Measurements from ENCODE around the gene ASB6. TPM values are rescaled to one million over a fixed set of nuclear protein-coding genes. Genes with fewer than 3 reads are reported as not detected.

ASB6 gene
- total RNA-seq, 4 donors from 2014 or later = 13.3 to 30.0 (median 22.0) TPM

GRCh38 chr9:129606161-129607026, 35.6 kb downstream of the ASB6 start:
- DNase-seq (ENCODE audit: extremely low spot score) = no peak
- H3K36me3 ChIP-seq = no peaks in the 10 kb centered on the region
- intact Hi-C loops (cut with DNase I) = loop anchor here (5.0 kb wide), 2 partner anchors 104 to 124 kb away; no protein-coding TSS in a partner anchor

DNA sequence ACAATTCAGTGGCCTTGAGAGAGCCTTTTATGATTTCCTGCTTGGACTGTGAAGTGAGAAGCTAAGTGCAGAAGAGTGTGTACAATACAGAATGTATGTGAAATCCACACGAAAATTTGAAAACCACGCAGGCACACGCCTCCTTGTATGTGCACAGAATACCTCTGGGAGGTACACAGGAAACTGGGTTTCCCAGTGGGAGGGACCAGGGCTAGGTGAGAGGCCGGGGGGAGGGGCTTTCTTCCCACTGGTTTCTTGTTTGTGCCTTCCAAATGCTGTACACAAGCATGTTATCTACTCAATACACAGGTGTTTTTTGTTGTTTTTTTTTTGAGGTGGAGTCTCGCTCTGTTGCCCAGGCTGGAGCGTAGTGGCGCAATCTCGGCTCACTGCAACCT, 37.2 kb downstream of the ASB6 start:
- TF ChIP-seq POLR2AphosphoS5 (IDR thresholded peaks at IDR 0.05) (no peak), POLR2A (IDR thresholded peaks at IDR 0.05; ENCODE audit: low read depth) (no peak), EP300 (IDR thresholded peaks at IDR 0.05) (no peak)
- TF ChIP-seq, protein P1, sequence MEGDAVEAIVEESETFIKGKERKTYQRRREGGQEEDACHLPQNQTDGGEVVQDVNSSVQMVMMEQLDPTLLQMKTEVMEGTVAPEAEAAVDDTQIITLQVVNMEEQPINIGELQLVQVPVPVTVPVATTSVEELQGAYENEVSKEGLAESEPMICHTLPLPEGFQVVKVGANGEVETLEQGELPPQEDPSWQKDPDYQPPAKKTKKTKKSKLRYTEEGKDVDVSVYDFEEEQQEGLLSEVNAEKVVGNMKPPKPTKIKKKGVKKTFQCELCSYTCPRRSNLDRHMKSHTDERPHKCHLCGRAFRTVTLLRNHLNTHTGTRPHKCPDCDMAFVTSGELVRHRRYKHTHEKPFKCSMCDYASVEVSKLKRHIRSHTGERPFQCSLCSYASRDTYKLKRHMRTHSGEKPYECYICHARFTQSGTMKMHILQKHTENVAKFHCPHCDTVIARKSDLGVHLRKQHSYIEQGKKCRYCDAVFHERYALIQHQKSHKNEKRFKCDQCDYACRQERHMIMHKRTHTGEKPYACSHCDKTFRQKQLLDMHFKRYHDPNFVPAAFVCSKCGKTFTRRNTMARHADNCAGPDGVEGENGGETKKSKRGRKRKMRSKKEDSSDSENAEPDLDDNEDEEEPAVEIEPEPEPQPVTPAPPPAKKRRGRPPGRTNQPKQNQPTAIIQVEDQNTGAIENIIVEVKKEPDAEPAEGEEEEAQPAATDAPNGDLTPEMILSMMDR (IDR thresholded peaks at IDR 0.05) = no peak
- Histone ChIP-seq H3K4me3 (no peak overlapping the region), H3K27ac (replicated peaks in 1 of 4) (no peak overlapping the region), H3K4me1 (peaks cover 33 to 46% (median 36%) of the 10 kb centered on the region in 4 donors), H3K9me3 (no peaks in the 10 kb centered on the region), H3K27me3 (no peaks in the 10 kb centered on the region), H3K36me3 (no peaks in the 10 kb centered on the region)
- 70% methylated on average over 8 of the region's 8 CpGs for WGBS
- no peak for DNase-seq (ENCODE audit: extremely low spot score)
- intact Hi-C loops (cut with DNase I) = loop anchor here (5.0 kb wide), 2 partner anchors 102 to 122 kb away; no protein-coding TSS in a partner anchor

More at GRCh38 chr9:129606161-129607026, 35.6 kb downstream of the ASB6 start:
- WGBS = 71% methylated on average over 12 of the region's 15 CpGs
- Histone ChIP-seq H3K9me3 (no peaks in the 10 kb centered on the region), H3K27me3 (no peaks in the 10 kb centered on the region), H3K27ac (replicated peaks in 1 of 4) (peak overlapping the region; percentile 89 to 95 (median 90)), H3K4me1 (peaks cover 43 to 60% (median 51%) of the 10 kb centered on the region in 4 donors), H3K4me3 (no peak overlapping the region)
- TF ChIP-seq, protein P1 (IDR thresholded peaks at IDR 0.05) = no peak
- no peak for TF ChIP-seq POLR2A (IDR thresholded peaks at IDR 0.05; ENCODE audit: low read depth)
- TF ChIP-seq POLR2AphosphoS5 (IDR thresholded peaks at IDR 0.05) = no peak
- TF ChIP-seq EP300 (IDR thresholded peaks at IDR 0.05) = no peak

DNA sequence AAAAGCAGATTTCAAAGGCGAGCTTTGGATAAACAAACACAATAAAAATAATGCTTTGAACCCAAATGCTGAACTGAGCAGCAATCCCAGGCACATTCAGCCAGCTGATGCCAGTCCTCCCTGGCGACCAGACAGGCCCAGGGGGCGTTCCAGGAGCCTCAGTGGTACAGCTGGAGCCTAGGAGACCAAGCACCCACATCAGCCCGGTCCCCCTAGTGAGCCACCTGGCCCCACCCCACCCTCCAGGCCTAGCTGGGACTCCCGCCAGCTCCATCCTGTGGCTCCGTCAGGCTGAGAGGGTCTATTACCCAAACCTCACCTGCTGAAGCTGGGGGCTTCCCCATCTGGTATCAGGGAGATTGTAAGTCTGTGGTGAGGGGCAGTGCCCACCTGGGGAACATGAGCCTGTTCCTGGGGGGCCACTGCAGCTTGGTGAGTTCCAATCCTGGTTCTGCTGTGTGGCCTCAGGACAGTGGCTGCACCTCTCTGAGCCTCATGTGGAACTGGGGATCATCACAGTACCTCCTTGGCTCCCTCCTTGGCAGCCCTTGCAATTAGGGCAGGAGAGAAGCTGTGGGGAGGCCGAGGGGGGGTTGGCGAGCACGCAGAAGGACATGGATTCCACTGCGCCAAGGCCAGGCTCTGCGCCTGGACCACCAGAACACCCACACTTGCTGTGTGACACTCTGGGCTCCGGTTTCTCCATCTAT, 37.7 kb downstream of the ASB6 start:
- H3K4me1 ChIP-seq = peaks cover 27 to 40% (median 30%) of the 10 kb centered on the region in 4 donors
- 94% methylated on average over 5 of the region's 12 CpGs for WGBS
- intact Hi-C loops (cut with DNase I) = no loop called here

DNA sequence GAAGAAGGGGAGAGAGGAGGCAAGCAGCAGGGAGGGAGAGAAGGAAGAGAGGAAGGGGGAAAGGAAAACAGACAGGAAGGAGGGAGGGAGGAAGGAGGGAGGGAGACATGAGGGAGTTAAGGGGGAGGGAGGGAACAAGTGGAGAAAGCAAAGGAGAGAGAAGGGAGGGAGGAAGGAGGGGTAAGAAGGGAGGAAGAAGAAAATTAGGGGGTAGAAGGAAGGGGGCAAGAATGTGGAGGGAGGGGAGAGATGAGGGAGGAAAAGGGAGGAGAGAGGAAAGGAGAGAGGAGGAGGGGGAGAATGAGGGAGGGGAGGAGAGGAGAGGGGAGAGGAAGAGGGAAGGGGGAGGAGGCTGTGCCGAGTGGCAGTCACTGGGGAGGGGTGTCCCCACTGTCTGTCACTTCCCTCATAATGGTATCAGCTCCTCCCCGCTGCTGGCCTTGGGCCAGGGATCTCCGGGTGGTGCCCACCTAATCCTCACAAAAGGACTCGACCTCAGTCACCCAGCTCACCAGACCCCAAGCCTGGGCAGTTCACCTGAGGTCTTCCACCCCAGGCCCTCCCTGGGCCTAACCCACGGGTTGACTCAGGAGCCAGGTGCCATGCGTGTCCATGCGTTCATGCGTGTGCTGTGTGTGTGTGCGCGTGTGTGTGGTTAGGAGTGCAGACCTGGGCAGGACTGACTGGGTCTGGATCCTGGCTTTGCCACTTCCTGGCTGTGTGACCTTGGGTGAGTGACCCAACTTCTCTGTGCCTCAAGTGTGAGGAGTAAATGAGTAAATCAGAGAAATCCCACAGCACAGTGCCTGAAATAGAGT, 39.1 kb downstream of the ASB6 start:
- Histone ChIP-seq H3K4me3 (no peak overlapping the region), H3K9me3 (no peaks in the 10 kb centered on the region), H3K27me3 (no peaks in the 10 kb centered on the region), H3K27ac (replicated peaks in 1 of 4) (no peak overlapping the region), H3K36me3 (no peaks in the 10 kb centered on the region), H3K4me1 (peaks cover 17 to 33% (median 22%) of the 10 kb centered on the region in 4 donors)
- no peak for TF ChIP-seq EP300 (IDR thresholded peaks at IDR 0.05)
- no peak for TF ChIP-seq POLR2A (IDR thresholded peaks at IDR 0.05; ENCODE audit: low read depth)
- TF ChIP-seq, protein P1 (IDR thresholded peaks at IDR 0.05) = no peak
- TF ChIP-seq POLR2AphosphoS5 (IDR thresholded peaks at IDR 0.05) = no peak
- no peak for DNase-seq (ENCODE audit: extremely low spot score)
- intact Hi-C loops (cut with DNase I) = no loop called here
- 55% methylated on average over 10 of the region's 10 CpGs for WGBS

More for the DNA sequence above, 37.7 kb downstream of the ASB6 start:
- H3K27me3 ChIP-seq = no peaks in the 10 kb centered on the region
- no peaks in the 10 kb centered on the region for H3K9me3 ChIP-seq
- H3K4me3 ChIP-seq = no peak overlapping the region
- DNase-seq (ENCODE audit: extremely low spot score) = no peak
- no peak for TF ChIP-seq POLR2A (IDR thresholded peaks at IDR 0.05; ENCODE audit: low read depth)
- no peak for TF ChIP-seq EP300 (IDR thresholded peaks at IDR 0.05)
- TF ChIP-seq, protein P1 (IDR thresholded peaks at IDR 0.05) = no peak
- no peak for TF ChIP-seq POLR2AphosphoS5 (IDR thresholded peaks at IDR 0.05)
- H3K36me3 ChIP-seq = no peaks in the 10 kb centered on the region
- no peak overlapping the region for H3K27ac ChIP-seq (replicated peaks in 1 of 4)
